Measurements from ENCODE around the gene PCBP3.
"Not testable (repeated sequence)": the region's sequence is repeated elsewhere in the genome, so short reads cannot be mapped to it uniquely, and the experiment has no call there.

The PCBP3 gene

GRCh38 chr21:45713613-45714012 is 70.1 kb downstream of the PCBP3 start:
- TF ChIP-seq CTCF (IDR thresholded peaks at IDR 0.05) (no peak), ZFX (IDR thresholded peaks at IDR 0.05; ENCODE audit: borderline replicate concordance) (no peak)
- H3K27ac ChIP-seq, result no peak overlapping the region

GRCh38 chr21:45715441-45715840 is 71.9 kb downstream of the PCBP3 start:
- no peak overlapping the region for H3K27ac ChIP-seq
- TF ChIP-seq ZFX (IDR thresholded peaks at IDR 0.05; ENCODE audit: borderline replicate concordance) (no peak), CTCF (IDR thresholded peaks at IDR 0.05) (no peak)

DNA sequence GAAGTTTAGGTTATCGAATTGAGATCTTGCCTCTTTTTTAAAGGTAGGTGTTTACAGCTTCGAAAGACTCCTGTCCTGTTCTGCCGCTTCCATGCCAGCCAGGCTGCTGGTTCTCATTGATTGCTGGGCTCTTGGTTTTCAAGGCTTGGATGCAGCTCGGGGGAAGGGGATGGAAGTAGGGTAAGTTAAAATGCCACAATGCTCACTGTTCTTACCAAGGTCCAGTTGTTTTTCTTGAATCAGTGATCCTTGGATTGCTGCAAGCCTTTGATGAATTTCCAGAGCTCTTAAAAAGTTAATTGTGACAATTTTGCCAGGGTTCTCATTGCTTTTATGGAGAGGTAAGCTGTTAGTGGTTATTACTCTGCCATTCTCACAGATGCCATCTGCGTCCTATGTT is 74.9 kb downstream of the PCBP3 start:
- H3K27ac ChIP-seq, result no peak overlapping the region

GRCh38 chr21:45719177-45719802 is 75.8 kb downstream of the PCBP3 start:
- no peak for TF ChIP-seq CTCF (IDR thresholded peaks at IDR 0.05)
- H3K27ac ChIP-seq, result no peak overlapping the region

More for the DNA sequence above, 74.9 kb downstream of the PCBP3 start:
- TF ChIP-seq CTCF (IDR thresholded peaks at IDR 0.05), result no peak
- TF ChIP-seq ZFX (IDR thresholded peaks at IDR 0.05; ENCODE audit: borderline replicate concordance), result no peak

DNA sequence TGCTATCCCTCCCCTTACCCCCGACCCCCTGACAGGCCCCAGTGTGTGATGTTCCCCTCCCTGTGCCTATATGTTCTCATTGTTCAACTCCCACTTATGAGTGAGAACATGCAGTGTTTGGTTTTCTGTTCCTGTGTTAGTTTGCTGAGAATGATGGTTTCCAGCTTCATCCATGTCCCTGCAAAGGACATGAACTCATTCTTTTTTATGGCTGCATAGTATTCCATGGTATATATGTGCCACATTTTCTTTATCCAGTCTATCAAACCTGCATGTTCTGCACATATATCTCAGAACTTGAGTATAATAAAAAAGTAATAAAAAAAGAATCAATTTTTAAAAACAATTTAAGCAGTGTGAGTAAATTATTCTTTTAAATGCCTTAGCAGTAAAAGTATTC is 76.7 kb downstream of the PCBP3 start:
- not testable (repeated sequence) for H3K27ac ChIP-seq

DNA sequence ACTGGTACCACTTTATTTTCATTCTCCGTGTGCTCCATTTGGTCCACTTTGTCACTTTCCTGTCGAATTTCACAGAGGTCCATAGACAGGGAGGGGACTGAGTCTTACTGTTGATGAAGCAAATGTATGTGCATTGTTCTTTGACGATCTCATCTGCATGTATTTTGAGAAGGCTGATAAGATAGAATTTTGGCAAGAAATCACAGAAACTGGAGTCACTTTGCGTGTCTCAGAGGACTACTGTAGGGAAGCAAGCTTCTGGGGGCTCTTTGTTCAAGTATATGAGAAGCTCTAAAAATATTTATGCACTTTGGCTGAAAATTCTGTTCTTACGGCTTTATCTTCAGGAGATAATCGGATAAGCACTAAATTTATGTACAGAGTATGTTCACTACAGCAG is 78.1 kb downstream of the PCBP3 start:
- no peak for TF ChIP-seq ZFX (IDR thresholded peaks at IDR 0.05; ENCODE audit: borderline replicate concordance)
- no peak for TF ChIP-seq CTCF (IDR thresholded peaks at IDR 0.05)
- H3K27ac ChIP-seq, result no peak overlapping the region

DNA sequence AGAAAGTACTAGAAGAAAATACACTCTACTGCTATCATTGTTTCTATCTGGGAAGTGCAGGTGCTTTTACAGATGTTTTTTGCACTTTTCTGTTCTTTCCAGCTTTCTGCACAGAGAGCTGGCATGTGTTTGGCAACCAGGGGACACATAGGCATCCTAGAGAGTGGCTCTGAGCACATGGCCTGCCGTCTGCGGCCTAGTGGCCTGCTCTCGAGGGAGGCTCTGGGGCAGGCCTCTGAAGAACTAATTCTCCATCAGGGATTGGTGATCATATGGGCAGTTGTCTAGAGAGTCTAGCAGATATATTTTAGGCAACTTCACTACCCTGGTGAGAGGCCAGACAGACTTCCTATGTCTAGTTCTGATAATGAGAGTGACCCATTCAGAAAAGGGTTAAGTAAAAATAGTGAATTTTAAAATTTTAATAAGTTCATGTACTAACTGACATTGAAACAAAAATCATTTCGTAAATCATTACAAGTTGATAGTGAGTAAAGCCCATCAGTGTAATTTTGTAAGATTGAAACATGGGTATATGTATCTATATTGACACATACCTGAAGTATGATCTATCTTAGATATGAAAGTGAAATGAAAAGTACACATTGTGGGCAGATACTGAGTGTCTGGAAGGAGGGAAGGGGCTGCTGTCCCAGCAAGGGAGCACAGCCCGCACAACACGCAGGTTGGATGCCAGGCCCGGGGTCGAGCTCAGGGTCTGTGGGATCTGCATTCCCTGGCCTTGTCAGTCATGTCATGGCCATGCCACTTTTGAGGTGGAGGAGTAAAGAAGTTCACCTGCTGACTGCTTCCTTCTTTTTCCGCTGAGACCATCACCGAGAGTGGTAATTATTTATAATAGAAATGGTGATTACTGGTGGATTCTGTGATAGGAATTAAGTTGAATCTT is 79.8 kb downstream of the PCBP3 start:
- no peak overlapping the region for H3K27ac ChIP-seq
- TF ChIP-seq ZFX (IDR thresholded peaks at IDR 0.05; ENCODE audit: borderline replicate concordance), result no peak
- no peak for TF ChIP-seq CTCF (IDR thresholded peaks at IDR 0.05)

Data from 22Rv1 (cell line).